Measurements from ENCODE around the gene PERP. TPM values are rescaled to one million over a fixed set of nuclear protein-coding genes. Genes with fewer than 3 reads are reported as not detected.

Gene PERP
- total RNA-seq, 1 donor from 2014 or later: 43.1 TPM

DNA sequence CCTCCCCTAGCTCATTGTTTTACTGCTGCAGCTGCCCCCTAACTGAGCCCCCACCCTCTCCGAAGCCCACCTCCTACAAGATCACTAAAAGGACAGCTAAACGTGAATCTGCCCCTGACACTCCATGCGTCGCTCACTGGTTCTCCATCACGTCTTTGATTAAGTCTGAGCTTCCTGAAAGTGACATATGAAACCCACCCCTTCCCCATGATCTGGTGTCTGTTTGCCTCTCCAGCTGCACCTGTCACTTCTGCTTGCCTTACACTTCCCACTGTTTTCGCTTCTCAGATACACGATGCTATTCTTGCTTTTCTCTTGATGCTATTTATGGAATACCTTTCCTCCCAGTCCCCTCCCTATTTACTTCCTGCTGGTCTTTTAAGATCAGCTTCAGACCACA is 8.0 kb upstream of the PERP start:
- TF ChIP-seq, protein P1, sequence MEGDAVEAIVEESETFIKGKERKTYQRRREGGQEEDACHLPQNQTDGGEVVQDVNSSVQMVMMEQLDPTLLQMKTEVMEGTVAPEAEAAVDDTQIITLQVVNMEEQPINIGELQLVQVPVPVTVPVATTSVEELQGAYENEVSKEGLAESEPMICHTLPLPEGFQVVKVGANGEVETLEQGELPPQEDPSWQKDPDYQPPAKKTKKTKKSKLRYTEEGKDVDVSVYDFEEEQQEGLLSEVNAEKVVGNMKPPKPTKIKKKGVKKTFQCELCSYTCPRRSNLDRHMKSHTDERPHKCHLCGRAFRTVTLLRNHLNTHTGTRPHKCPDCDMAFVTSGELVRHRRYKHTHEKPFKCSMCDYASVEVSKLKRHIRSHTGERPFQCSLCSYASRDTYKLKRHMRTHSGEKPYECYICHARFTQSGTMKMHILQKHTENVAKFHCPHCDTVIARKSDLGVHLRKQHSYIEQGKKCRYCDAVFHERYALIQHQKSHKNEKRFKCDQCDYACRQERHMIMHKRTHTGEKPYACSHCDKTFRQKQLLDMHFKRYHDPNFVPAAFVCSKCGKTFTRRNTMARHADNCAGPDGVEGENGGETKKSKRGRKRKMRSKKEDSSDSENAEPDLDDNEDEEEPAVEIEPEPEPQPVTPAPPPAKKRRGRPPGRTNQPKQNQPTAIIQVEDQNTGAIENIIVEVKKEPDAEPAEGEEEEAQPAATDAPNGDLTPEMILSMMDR (IDR thresholded peaks at IDR 0.05; ENCODE audit: insufficient read depth, low read depth, low read length): no peak
- no peak for TF ChIP-seq EZH2 (IDR thresholded peaks at IDR 0.05; ENCODE audit: insufficient read depth, low read length)
- Histone ChIP-seq H3K79me2 (ENCODE audit: insufficient read depth, low read length) (no peaks in the 10 kb centered on the region), H4K20me1 (ENCODE audit: insufficient read depth, low read length) (no peaks in the 10 kb centered on the region), H3K4me1 (ENCODE audit: insufficient read depth, low read length) (no peaks in the 10 kb centered on the region), H2AFZ (ENCODE audit: low read depth, low read length) (no peak overlapping the region), H3K9me3 (ENCODE audit: insufficient read depth, low read depth, low read length) (peaks cover 2% of the 10 kb centered on the region), H3K36me3 (ENCODE audit: insufficient read depth, low read length) (no peaks in the 10 kb centered on the region), H3K27me3 (ENCODE audit: insufficient read depth, low read length) (peaks cover 10% of the 10 kb centered on the region), H3K9ac (ENCODE audit: low read length) (no peak overlapping the region), H3K27ac (ENCODE audit: low read depth, low read length) (no peak overlapping the region), H3K4me3 (ENCODE audit: insufficient read depth, low read depth, low read length) (no peak overlapping the region), H3K4me2 (ENCODE audit: low read length) (no peak overlapping the region)
- Mint-ChIP-seq H3K4me1 (ENCODE audit: low read depth, unreplicated experiment) (no peaks in the 10 kb centered on the region), H3K27me3 (ENCODE audit: low read depth, unreplicated experiment) (peaks cover 22% of the 10 kb centered on the region), H3K9me3 (ENCODE audit: unreplicated experiment) (no peaks in the 10 kb centered on the region), H3K36me3 (ENCODE audit: low read depth, unreplicated experiment) (no peaks in the 10 kb centered on the region), H3K4me3 (ENCODE audit: unreplicated experiment) (no peak overlapping the region), H3K27ac (ENCODE audit: unreplicated experiment) (no peak overlapping the region)
- DNase-seq (ENCODE audit: low read depth): no peak
- FAIRE-seq: no peak

DNA sequence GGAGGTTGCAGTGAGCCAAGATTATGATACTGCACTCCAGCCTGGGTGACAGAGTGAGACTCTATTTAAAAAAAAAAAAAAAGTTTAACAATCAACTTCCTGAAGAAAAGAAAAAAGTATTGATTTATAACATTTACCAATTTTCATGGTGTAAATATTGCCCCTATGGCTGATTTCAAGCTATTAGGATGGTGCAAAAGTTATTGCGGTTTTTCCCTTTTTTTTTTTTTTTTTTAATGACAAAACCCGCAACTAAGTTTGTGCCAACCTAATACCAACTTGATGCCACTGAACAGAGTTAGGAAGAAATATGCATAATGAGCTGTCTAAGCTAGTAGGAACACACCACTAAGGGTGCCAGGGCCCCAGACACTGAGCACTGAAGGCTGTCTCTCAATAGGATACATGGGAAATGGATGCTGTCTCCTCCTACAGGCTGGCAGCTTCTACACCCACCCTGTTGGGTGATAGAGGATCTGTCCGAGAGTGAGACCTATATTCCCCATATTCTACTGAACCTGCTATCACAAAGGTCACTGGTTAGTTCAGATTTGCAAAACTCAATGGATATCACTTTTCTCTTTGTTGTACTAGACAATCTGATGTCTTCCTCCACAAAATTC is 6.5 kb upstream of the PERP start:
- Mint-ChIP-seq H3K27me3 (ENCODE audit: low read depth, unreplicated experiment) (peaks cover 22% of the 10 kb centered on the region), H3K9me3 (ENCODE audit: unreplicated experiment) (no peaks in the 10 kb centered on the region), H3K4me3 (ENCODE audit: unreplicated experiment) (no peak overlapping the region), H3K36me3 (ENCODE audit: low read depth, unreplicated experiment) (no peaks in the 10 kb centered on the region), H3K4me1 (ENCODE audit: low read depth, unreplicated experiment) (no peaks in the 10 kb centered on the region), H3K27ac (ENCODE audit: unreplicated experiment) (no peak overlapping the region)
- Histone ChIP-seq H3K4me2 (ENCODE audit: low read length) (no peak overlapping the region), H3K27me3 (ENCODE audit: insufficient read depth, low read length) (peaks cover 10% of the 10 kb centered on the region), H2AFZ (ENCODE audit: low read depth, low read length) (no peak overlapping the region), H3K27ac (ENCODE audit: low read depth, low read length) (no peak overlapping the region), H3K9me3 (ENCODE audit: insufficient read depth, low read depth, low read length) (no peaks in the 10 kb centered on the region), H3K4me1 (ENCODE audit: insufficient read depth, low read length) (no peaks in the 10 kb centered on the region), H3K36me3 (ENCODE audit: insufficient read depth, low read length) (no peaks in the 10 kb centered on the region), H3K9ac (ENCODE audit: low read length) (no peak overlapping the region), H4K20me1 (ENCODE audit: insufficient read depth, low read length) (no peaks in the 10 kb centered on the region), H3K4me3 (ENCODE audit: insufficient read depth, low read depth, low read length) (no peak overlapping the region), H3K79me2 (ENCODE audit: insufficient read depth, low read length) (no peaks in the 10 kb centered on the region)
- DNase-seq (ENCODE audit: low read depth): no peak
- TF ChIP-seq EZH2 (IDR thresholded peaks at IDR 0.05; ENCODE audit: insufficient read depth, low read length): no peak
- TF ChIP-seq, protein P1 (IDR thresholded peaks at IDR 0.05; ENCODE audit: insufficient read depth, low read depth, low read length): no peak
- FAIRE-seq: no peak

DNA sequence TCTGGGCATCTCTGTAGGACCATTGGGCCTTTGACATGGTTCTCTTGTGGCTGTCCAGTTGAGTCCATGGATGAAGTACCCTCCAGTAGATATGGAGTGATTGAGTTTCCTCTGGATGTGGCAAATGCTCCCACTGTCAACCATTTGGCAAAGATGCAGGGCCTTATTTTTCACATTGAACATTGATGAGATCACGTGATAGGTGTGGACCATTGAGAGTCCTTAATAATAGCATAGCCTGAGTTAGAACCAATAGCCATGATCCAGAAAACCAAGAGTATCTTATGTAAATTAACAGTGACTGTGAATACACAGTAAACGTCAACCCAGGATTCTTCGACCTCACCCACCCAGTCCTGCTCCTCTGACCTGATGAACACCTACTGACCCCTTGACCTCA is 3.0 kb upstream of the PERP start:
- no peak overlapping the region for H3K27ac ChIP-seq (ENCODE audit: low read depth, low read length)
- FAIRE-seq: no peak
- Mint-ChIP-seq H3K4me1 (ENCODE audit: low read depth, unreplicated experiment) (peaks cover 6% of the 10 kb centered on the region), H3K36me3 (ENCODE audit: low read depth, unreplicated experiment) (no peaks in the 10 kb centered on the region), H3K27me3 (ENCODE audit: low read depth, unreplicated experiment) (peaks cover 23% of the 10 kb centered on the region), H3K4me3 (ENCODE audit: unreplicated experiment) (no peak overlapping the region), H3K9me3 (ENCODE audit: unreplicated experiment) (no peaks in the 10 kb centered on the region), H3K27ac (ENCODE audit: unreplicated experiment) (no peak overlapping the region)
- H3K36me3 ChIP-seq (ENCODE audit: insufficient read depth, low read length): no peaks in the 10 kb centered on the region
- no peaks in the 10 kb centered on the region for H3K9me3 ChIP-seq (ENCODE audit: insufficient read depth, low read depth, low read length)
- no peak overlapping the region for H3K9ac ChIP-seq (ENCODE audit: low read length)
- TF ChIP-seq EZH2 (IDR thresholded peaks at IDR 0.05; ENCODE audit: insufficient read depth, low read length): no peak
- TF ChIP-seq, protein P1 (IDR thresholded peaks at IDR 0.05; ENCODE audit: insufficient read depth, low read depth, low read length): no peak
- peaks cover 6% of the 10 kb centered on the region for H3K27me3 ChIP-seq (ENCODE audit: insufficient read depth, low read length)
- no peak overlapping the region for H3K4me2 ChIP-seq (ENCODE audit: low read length)
- DNase-seq (ENCODE audit: low read depth): no peak
- no peak overlapping the region for H2AFZ ChIP-seq (ENCODE audit: low read depth, low read length)
- H3K4me3 ChIP-seq (ENCODE audit: insufficient read depth, low read depth, low read length): no peak overlapping the region
- H3K79me2 ChIP-seq (ENCODE audit: insufficient read depth, low read length): peaks cover 13% of the 10 kb centered on the region
- peaks cover 6% of the 10 kb centered on the region for H3K4me1 ChIP-seq (ENCODE audit: insufficient read depth, low read length)
- H4K20me1 ChIP-seq (ENCODE audit: insufficient read depth, low read length): no peaks in the 10 kb centered on the region
